Esophagus muscularis mucosa (tissue), 4 donors: ENCODE measurements around the gene TBC1D10A. TPM values are rescaled to one million over a fixed set of nuclear protein-coding genes. Genes with fewer than 3 reads are reported as not detected.

ENCODE experiments used
- DNase-seq: peaks from one replicate; pipeline ENCODE4 v3.0.0-alpha.2; 2017; ENCODE audit errors: extremely low spot score
- H3K27ac ChIP-seq, 4 donors: fragments of 200-600 bp; sonication (generic); replicated peaks in 1 of 4; 1 replicate in 3 of 4; 2 replicates in 1 of 4; pipeline ENCODE4 v1.5.1; 2016 to 2019; ENCODE audit warnings: mild to moderate bottlenecking in 1 of 4
- H3K27me3 ChIP-seq, 4 donors: fragments of 200-600 bp; sonication (generic); one replicate each; pipeline versions ENCODE4 v1.5.1 to v1.6.0; 2016 to 2019
- H3K36me3 ChIP-seq, 4 donors: fragments of 200-600 bp; sonication (generic); one replicate each; pipeline ENCODE4 v1.5.1; 2016 to 2019
- H3K4me1 ChIP-seq, 4 donors: fragments of 200-600 bp; sonication (generic); one replicate each; pipeline ENCODE4 v1.5.1; 2016 to 2019
- H3K4me3 ChIP-seq, 4 donors: fragments of 200-600 bp; sonication (generic); 1 replicate in 2 of 4; 2 replicates in 2 of 4; pipeline ENCODE4 v1.5.1; 2016 to 2019; ENCODE audit warnings: mild to moderate bottlenecking in 4 of 4, moderate library complexity in 1 of 4
- H3K9me3 ChIP-seq, 4 donors: fragments of 200-600 bp; sonication (generic); 1 replicate in 3 of 4; 2 replicates in 1 of 4; pipeline ENCODE4 v1.5.1; 2016 to 2019
- CTCF ChIP-seq, 3 experiments: fragments of 200-600 bp in 2 of 3; fragments of 450-650 bp in 1 of 3; sonication (generic) in 2 of 3; IDR thresholded peaks; one replicate each; pipeline ENCODE4 v1.5.1; 2017 to 2019; ENCODE audit warnings: antibody characterized with exemption in 3 of 3, mild to moderate bottlenecking in 2 of 3, moderate library complexity in 1 of 3
- EP300 ChIP-seq: sonication (generic); formaldehyde crosslinking; IDR thresholded peaks from one replicate; pipeline ENCODE4 v1.6.1; 2017; ENCODE audit warnings: antibody characterized with exemption
- POLR2A ChIP-seq: fragments of 450-650 bp; IDR thresholded peaks from one replicate; pipeline ENCODE4 v1.6.1; 2017; ENCODE audit warnings: antibody characterized with exemption, moderate library complexity, mild to moderate bottlenecking, low read depth
- POLR2AphosphoS5 ChIP-seq, 2 donors: sonication (generic); formaldehyde crosslinking; IDR thresholded peaks; one replicate each; pipeline ENCODE4 v1.6.1; 2017; ENCODE audit warnings: antibody characterized with exemption in 2 of 2
- WGBS: methylation state at CpG from one replicate; pipeline ENCODE4 v1.1.5; 2018; 5-methylcytosine and 5-hydroxymethylcytosine counted together
- intact Hi-C: fragments of 100-400 bp; cut with DNase I; formaldehyde crosslinking; loops from one replicate; pipeline ENCODE4 v1.15.1; 2023
- total RNA-seq, 4 donors: library from RNA; depleted of rRNA; stranded (reverse); fragments of >200 nt; gene quantifications; one replicate each; pipeline versions ENCODE4 v1.1.0 to v1.2.1, GENCODE V29; 2016

TBC1D10A gene
- total RNA-seq, 4 donors from 2014 or later: 29.5 to 40.3 (median 38.0) TPM

- WGBS: 59% methylated on average over 5 of the region's 5 CpGs
- intact Hi-C loops: no loop called here
- TF ChIP-seq POLR2A: no peak
- no peak for TF ChIP-seq CTCF (IDR thresholded peaks at IDR 0.05)
- TF ChIP-seq EP300: peak; percentile 19
- TF ChIP-seq POLR2AphosphoS5 (IDR thresholded peaks at IDR 0.05): no peak
- H3K4me3 ChIP-seq: no peak overlapping the region
- no peaks in the 10 kb centered on the region for H3K9me3 ChIP-seq
- H3K36me3 ChIP-seq: peaks cover 14 to 61% (median 46%) of the 10 kb centered on the region in 4 donors
- no peak for DNase-seq
- peaks cover 76 to 97% (median 84%) of the 10 kb centered on the region in 4 donors for H3K4me1 ChIP-seq
- peak overlapping the region; percentile 76 to 88 (median 84) for H3K27ac ChIP-seq
- H3K27me3 ChIP-seq: no peaks in the 10 kb centered on the region
Measured at GRCh38 chr22:30302810-30303138, 24.0 kb downstream of the TBC1D10A start.

GRCh38 chr22:30301995-30302809 is 24.5 kb downstream of the TBC1D10A start:
- 53% methylated on average over 7 of the region's 9 CpGs for WGBS
- intact Hi-C loops: no loop called here
- H3K36me3 ChIP-seq: peaks cover 18 to 66% (median 52%) of the 10 kb centered on the region in 4 donors
- DNase-seq: no peak
- H3K27me3 ChIP-seq: no peaks in the 10 kb centered on the region
- H3K4me3 ChIP-seq: no peak overlapping the region
- H3K9me3 ChIP-seq: no peaks in the 10 kb centered on the region
- H3K4me1 ChIP-seq: peaks cover 70 to 91% (median 79%) of the 10 kb centered on the region in 4 donors
- H3K27ac ChIP-seq: peak overlapping the region; percentile 76 to 88 (median 84)
- no peak for TF ChIP-seq EP300
- TF ChIP-seq POLR2AphosphoS5 (IDR thresholded peaks at IDR 0.05): peak; percentile 39 to 54
- TF ChIP-seq POLR2A: no peak
- no peak for TF ChIP-seq CTCF (IDR thresholded peaks at IDR 0.05)

- intact Hi-C loops: no loop called here
- no peak for TF ChIP-seq CTCF (IDR thresholded peaks at IDR 0.05)
- no peak for TF ChIP-seq POLR2A
- TF ChIP-seq POLR2AphosphoS5 (IDR thresholded peaks at IDR 0.05): no peak
- TF ChIP-seq EP300: no peak
- DNase-seq: no peak
- Histone ChIP-seq H3K4me1 (peaks cover 42 to 62% (median 50%) of the 10 kb centered on the region in 4 donors), H3K27ac (peak overlapping the region in 3 of 4 donors; percentile 40 to 87 (median 42)), H3K4me3 (no peak overlapping the region), H3K27me3 (no peaks in the 10 kb centered on the region), H3K9me3 (no peaks in the 10 kb centered on the region), H3K36me3 (peaks cover 41 to 93% (median 79%) of the 10 kb centered on the region in 4 donors)
- WGBS: 94% methylated on average over 13 of the region's 13 CpGs
Measured at GRCh38 chr22:30299322-30299721, 27.4 kb downstream of the TBC1D10A start.

- DNase-seq: no peak
- no peaks in the 10 kb centered on the region for H3K9me3 ChIP-seq
- intact Hi-C loops: no loop called here
- no peaks in the 10 kb centered on the region for H3K27me3 ChIP-seq
- H3K27ac ChIP-seq: peak overlapping the region in 3 of 4 donors; percentile 3 to 42 (median 40)
- H3K36me3 ChIP-seq: peaks cover 53 to 96% (median 84%) of the 10 kb centered on the region in 4 donors
- H3K4me1 ChIP-seq: peaks cover 30 to 50% (median 38%) of the 10 kb centered on the region in 4 donors
- WGBS: 100% methylated on average over 3 of the region's 9 CpGs
- TF ChIP-seq POLR2A (no peak), EP300 (no peak), POLR2AphosphoS5 (IDR thresholded peaks at IDR 0.05) (no peak), CTCF (IDR thresholded peaks at IDR 0.05) (no peak)
- H3K4me3 ChIP-seq: no peak overlapping the region
Measured at GRCh38 chr22:30297991-30298701, 28.6 kb downstream of the TBC1D10A start.
